ENCODE results near the gene ACMSD.

- TF ChIP-seq, protein P1, sequence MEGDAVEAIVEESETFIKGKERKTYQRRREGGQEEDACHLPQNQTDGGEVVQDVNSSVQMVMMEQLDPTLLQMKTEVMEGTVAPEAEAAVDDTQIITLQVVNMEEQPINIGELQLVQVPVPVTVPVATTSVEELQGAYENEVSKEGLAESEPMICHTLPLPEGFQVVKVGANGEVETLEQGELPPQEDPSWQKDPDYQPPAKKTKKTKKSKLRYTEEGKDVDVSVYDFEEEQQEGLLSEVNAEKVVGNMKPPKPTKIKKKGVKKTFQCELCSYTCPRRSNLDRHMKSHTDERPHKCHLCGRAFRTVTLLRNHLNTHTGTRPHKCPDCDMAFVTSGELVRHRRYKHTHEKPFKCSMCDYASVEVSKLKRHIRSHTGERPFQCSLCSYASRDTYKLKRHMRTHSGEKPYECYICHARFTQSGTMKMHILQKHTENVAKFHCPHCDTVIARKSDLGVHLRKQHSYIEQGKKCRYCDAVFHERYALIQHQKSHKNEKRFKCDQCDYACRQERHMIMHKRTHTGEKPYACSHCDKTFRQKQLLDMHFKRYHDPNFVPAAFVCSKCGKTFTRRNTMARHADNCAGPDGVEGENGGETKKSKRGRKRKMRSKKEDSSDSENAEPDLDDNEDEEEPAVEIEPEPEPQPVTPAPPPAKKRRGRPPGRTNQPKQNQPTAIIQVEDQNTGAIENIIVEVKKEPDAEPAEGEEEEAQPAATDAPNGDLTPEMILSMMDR (conservative IDR thresholded peaks at IDR 0.05 in 1 of 2, IDR thresholded peaks at IDR 0.05 in 1 of 2; ENCODE audit: low read depth in 1 of 2, low read length in 2 of 2): no peak
- TF ChIP-seq EZH2 (IDR thresholded peaks at IDR 0.05; ENCODE audit: low read length, missing control alignments): no peak
These were observed 61.7 kb downstream of the ACMSD start for GRCh38 chr2:134900151-134900550.

All from fibroblast of lung (primary cell).